Epithelial cell of esophagus (primary cell): ENCODE results near the gene ZNF292.
A peak's percentile ranks its signal among the peaks of the same experiment; 100 is the strongest.

Source experiments
- DNase-seq: peaks from one replicate; pipeline ENCODE4 v3.0.0; 2010; ENCODE audit warnings: low read depth
- H3K4me3 ChIP-seq: 2 replicates; pipeline ENCODE4 v1.5.1; 2011; ENCODE audit warnings: mild to moderate bottlenecking, low read length, control low read depth
- CTCF ChIP-seq: IDR thresholded peaks from 2 replicates; pipeline ENCODE4 v1.5.1; 2011; ENCODE audit warnings: low read depth, mild to moderate bottlenecking, low read length, control low read depth, inconsistent platforms; ENCODE audit not compliant: insufficient read depth; ENCODE audit errors: missing control alignments

ZNF292 gene

GRCh38 chr6:87257975-87258374 is 102.6 kb downstream of the ZNF292 start:
- no peak for TF ChIP-seq CTCF
- H3K4me3 ChIP-seq: no peak overlapping the region
- no peak for DNase-seq

GRCh38 chr6:87259791-87260190 is 104.4 kb downstream of the ZNF292 start:
- no peak for DNase-seq
- TF ChIP-seq CTCF: no peak
- H3K4me3 ChIP-seq: no peak overlapping the region

- TF ChIP-seq CTCF: no peak
- H3K4me3 ChIP-seq: no peak overlapping the region
- no peak for DNase-seq
Measured at GRCh38 chr6:87261534-87261933, 106.2 kb downstream of the ZNF292 start.

GRCh38 chr6:87264481-87264880 is 109.1 kb downstream of the ZNF292 start:
- DNase-seq: no peak
- H3K4me3 ChIP-seq: no peak overlapping the region
- TF ChIP-seq CTCF: no peak

- TF ChIP-seq CTCF: no peak
- DNase-seq: peak; percentile 10
- H3K4me3 ChIP-seq: no peak overlapping the region
Measured at GRCh38 chr6:87274660-87275274, 119.4 kb downstream of the ZNF292 start.

GRCh38 chr6:87276624-87277023 is 121.3 kb downstream of the ZNF292 start:
- no peak overlapping the region for H3K4me3 ChIP-seq
- no peak for DNase-seq
- no peak for TF ChIP-seq CTCF

GRCh38 chr6:87277123-87277522 is 121.8 kb downstream of the ZNF292 start:
- peak; percentile 42 for DNase-seq
- TF ChIP-seq CTCF: peak; percentile 45

More at GRCh38 chr6:87277123-87277522, 121.8 kb downstream of the ZNF292 start:
- H3K4me3 ChIP-seq: no peak overlapping the region
